Natural killer cell treated with Interleukin-12 subunit alpha and Interleukin-12 subunit beta and Interleukin-15 and Interleukin-18, amount 100 ng/mL, for 72 hours (primary cell): ENCODE results near the gene GDF7. TPM values are rescaled to one million over a fixed set of nuclear protein-coding genes. Genes with fewer than 3 reads are reported as not detected.

ENCODE experiments used
- ATAC-seq, 2 donors: fragments of 150-1000 bp; cut with Tn5 transposase in 1 of 2; sonication (Bioruptor Pico), chemical (Tn5 transposase) in 1 of 2; 2 replicates each; pipeline ENCODE4 v1.10.0; 2021
- DNase-seq: peaks from one replicate; pipeline ENCODE4 v3.0.0; 2022; ENCODE audit warnings: low spot score
- H3K27ac Mint-ChIP-seq, 2 donors: 1 replicate in 1 of 2; 2 replicates in 1 of 2; pipeline ENCODE4 v1.8.0; 2022; ENCODE audit warnings: mixed read lengths in 2 of 2, mild to moderate bottlenecking in 1 of 2, moderate library complexity in 1 of 2
- H3K27me3 Mint-ChIP-seq, 2 donors: 1 replicate in 1 of 2; 2 replicates in 1 of 2; pipeline ENCODE4 v1.8.0; 2022; ENCODE audit warnings: mixed read lengths in 2 of 2
- H3K36me3 Mint-ChIP-seq: one replicate; pipeline ENCODE4 v1.8.0; 2022; ENCODE audit warnings: mixed read lengths
- H3K4me1 Mint-ChIP-seq, 2 donors: 1 replicate in 1 of 2; 2 replicates in 1 of 2; pipeline ENCODE4 v1.8.0; 2022; ENCODE audit warnings: low read depth in 2 of 2, mixed read lengths in 2 of 2, mild to moderate bottlenecking in 1 of 2
- H3K4me3 Mint-ChIP-seq: one replicate; pipeline ENCODE4 v1.8.0; 2022; ENCODE audit warnings: mixed read lengths
- H3K9me3 Mint-ChIP-seq: 2 replicates; pipeline ENCODE4 v1.8.0; 2022; ENCODE audit warnings: mixed read lengths
- total RNA-seq, 2 donors: library from RNA; stranded (reverse); gene quantifications; one replicate each; pipeline ENCODE4 v1.2.3, GENCODE V29; 2022

Gene GDF7
- total RNA-seq, 2 donors from 2014 or later = 0.02 TPM; not detected in 1

DNA sequence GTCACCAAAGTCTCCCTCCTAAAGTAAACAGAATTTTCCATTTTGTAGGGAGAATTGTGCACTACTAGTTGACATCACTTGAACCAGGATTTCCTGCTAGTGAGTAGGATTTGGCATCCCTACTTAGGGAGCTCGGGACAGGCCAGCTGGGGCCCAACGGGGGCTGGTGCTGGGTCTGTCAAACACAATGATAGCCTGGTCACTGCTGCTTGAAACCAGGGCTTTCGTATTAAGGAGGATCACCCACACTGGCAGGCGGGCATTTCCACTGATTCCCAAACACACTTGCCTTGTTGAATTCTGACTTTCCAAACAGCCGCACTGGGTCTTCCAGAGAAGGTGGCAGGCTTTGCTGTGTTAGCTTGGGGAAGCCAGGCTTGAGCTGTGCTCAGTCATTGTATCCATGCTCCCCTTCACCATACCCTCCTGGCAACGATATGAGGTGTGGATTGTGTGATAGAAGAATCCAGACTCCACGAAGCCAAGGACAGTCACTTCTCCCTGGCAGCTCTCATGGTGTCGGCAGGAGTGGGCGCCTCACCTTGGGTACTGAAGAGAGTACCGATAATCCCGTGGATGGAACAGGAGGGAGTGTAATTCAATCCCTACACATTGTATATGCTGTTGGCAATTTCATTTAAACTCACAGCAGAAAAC lies 7.5 kb downstream of the GDF7 start:
- H3K27me3 Mint-ChIP-seq = peaks cover 5 to 22% of the 10 kb centered on the region in 2 donors
- H3K4me1 Mint-ChIP-seq = no peaks in the 10 kb centered on the region
- DNase-seq = no peak
- no peak overlapping the region for H3K4me3 Mint-ChIP-seq
- no peak overlapping the region for H3K27ac Mint-ChIP-seq
- no peaks in the 10 kb centered on the region for H3K36me3 Mint-ChIP-seq
- ATAC-seq = no peak
- no peaks in the 10 kb centered on the region for H3K9me3 Mint-ChIP-seq

DNA sequence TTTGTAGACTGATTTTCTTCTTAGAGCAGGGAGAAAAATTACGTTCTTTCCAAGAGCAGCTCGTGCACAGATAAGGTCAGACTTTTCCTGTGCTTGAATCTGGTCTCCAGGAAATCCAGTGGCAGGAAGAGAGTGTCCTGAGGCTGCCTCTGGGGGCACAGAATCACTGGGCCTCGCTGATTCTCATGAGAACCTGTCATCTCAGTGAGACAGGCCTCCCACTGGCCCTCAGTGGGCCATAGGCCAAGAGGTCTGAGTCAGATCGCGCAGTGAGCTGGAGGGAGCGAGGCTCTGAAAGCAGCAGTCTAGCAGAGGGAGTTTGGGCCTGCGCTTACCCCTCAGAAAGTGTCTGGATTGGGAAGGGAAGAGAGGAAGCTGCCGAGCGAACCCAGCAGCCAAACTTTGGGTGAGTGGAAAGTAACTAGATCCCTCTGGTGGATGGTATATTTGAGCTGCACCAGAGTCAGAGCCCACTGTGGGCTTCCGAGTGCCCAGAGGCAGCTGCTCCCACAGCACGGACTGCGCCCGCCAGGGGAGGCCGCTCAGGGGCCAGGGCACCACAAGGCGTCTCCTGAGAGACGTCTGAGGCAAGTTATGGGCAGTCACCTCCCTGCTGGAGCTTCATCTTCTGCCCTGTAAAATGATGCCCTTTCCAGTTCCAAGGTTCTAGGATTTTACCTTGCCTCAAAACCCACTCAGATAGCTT lies 8.2 kb downstream of the GDF7 start:
- Mint-ChIP-seq H3K4me3 (no peak overlapping the region), H3K9me3 (no peaks in the 10 kb centered on the region), H3K27ac (no peak overlapping the region), H3K27me3 (peaks cover 5 to 22% of the 10 kb centered on the region in 2 donors), H3K36me3 (no peaks in the 10 kb centered on the region), H3K4me1 (no peaks in the 10 kb centered on the region)
- DNase-seq = no peak
- ATAC-seq = no peak

DNA sequence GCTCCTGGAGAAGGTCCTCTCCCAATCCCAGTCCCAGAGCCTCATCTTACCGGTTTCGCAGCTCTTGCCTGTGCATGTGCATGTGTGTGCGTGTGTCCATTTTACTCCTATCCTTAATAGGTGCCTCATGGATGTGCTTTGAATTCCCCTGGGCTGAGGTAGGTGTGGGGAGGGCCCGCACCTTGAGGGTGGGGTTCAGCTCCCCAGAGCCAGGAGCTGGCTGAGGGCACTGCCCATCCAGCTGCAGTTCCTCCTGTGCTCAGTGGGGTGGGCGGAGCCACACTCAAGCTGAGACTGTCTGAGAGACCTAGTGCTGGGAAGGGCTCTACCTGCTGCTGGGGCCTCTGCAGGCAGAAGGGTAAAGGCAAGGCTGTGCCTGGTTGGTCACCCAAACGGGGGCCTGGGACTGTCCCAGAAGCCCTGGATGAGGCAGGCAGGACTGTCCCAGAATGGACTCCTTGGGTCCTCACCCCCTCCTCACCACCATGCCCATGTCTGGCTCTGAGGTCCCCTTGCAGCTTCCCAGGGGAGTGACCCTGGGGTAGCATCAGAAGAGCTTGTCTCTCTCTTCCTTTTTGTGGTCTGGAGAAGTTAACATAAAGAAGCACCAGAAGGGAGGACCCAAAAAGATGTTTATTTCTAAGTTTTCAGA lies 8.9 kb downstream of the GDF7 start:
- DNase-seq (no peak), ATAC-seq (peak; percentile 29 to 45)
- Mint-ChIP-seq H3K27me3 (peaks cover 5 to 22% of the 10 kb centered on the region in 2 donors), H3K36me3 (no peaks in the 10 kb centered on the region), H3K27ac (no peak overlapping the region), H3K4me1 (no peaks in the 10 kb centered on the region), H3K9me3 (no peaks in the 10 kb centered on the region), H3K4me3 (no peak overlapping the region)

DNA sequence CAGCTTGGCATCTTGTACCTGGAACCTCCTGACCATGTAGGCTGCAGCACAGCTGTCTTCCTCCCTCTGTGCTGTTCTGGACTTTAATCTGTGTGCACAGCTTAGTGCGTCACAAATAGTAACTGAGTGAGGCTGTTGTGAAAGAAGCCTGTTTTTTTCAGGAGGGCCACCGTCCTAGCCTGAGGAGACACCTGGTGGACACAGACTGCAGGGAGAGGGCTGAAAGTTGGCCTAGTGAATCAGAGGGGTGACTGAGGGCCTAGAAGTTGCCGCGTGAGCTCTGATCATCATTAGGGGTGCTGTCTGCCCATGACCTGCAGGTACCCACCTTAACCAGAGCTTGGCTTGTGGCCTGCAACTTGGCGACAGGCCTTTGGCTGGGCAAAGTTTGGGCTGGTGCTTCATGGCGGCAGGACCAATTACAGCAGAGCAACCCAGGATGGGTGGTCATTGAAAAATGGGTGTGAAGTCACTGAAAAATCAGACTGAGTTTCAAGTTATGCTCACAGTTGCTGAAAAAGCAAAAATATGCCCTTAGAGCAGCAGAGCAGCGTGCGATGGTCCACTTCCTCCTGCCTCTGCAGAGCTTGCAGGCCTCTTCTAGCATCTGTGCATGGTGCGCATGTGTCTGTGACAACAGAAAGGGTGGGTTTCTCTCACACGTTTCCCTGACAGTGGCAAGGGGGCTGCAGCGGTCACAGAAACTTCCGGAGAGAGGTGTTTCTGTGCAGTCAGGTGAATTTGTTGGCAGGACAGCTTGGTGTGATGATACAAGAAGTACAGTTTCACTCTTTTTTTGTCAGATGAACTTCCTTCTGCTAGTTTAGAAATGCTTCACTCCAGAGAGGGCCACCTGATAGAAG lies 9.6 kb downstream of the GDF7 start:
- Mint-ChIP-seq H3K4me3 (no peak overlapping the region), H3K27me3 (peaks cover 5 to 22% of the 10 kb centered on the region in 2 donors), H3K27ac (no peak overlapping the region), H3K36me3 (no peaks in the 10 kb centered on the region), H3K9me3 (no peaks in the 10 kb centered on the region), H3K4me1 (no peaks in the 10 kb centered on the region)
- DNase-seq (no peak), ATAC-seq (no peak)

DNA sequence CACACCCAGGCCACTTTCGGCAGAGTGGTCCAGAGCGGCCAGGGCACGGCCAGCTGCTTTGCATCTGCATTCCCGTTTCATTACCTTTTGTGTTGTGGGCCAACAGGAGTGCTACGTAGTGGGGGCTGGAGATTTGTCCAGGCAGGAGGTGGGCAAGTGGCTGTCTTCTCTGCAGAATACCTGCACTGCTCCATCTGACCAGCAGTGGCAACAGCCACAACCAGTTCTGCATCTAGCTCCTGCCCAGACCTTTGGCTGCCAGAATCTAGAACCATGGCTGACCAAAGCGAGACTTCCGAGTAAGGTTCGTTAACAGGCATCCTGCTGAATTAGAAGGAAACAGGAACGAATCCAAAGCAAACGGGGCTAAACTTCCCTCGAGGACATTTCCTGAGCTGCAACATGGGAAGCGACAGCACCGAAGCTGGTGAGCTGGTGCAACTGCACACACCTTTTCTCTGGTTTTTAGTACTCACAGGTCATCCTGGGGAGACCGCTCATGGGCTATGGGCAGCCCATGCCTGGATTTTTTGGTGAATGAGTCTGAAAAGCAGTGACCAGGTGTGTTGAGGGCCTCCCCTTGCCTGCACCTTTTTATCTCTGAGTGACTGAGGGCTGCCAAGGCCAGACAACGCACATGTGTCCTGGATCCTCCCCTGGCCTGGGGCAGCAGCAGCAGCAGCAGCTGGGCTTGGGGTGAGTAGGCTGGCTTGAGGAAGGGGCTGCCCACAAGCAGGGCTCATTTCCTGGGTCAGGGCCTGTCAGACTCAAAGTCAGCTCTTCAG lies 10.5 kb downstream of the GDF7 start:
- Mint-ChIP-seq H3K27me3 (peaks cover 0 to 14% of the 10 kb centered on the region in 2 donors), H3K36me3 (no peaks in the 10 kb centered on the region), H3K27ac (no peak overlapping the region), H3K9me3 (no peaks in the 10 kb centered on the region), H3K4me3 (no peak overlapping the region), H3K4me1 (peaks cover 0 to 4% of the 10 kb centered on the region in 2 donors)
- no peak for ATAC-seq
- no peak for DNase-seq

DNA sequence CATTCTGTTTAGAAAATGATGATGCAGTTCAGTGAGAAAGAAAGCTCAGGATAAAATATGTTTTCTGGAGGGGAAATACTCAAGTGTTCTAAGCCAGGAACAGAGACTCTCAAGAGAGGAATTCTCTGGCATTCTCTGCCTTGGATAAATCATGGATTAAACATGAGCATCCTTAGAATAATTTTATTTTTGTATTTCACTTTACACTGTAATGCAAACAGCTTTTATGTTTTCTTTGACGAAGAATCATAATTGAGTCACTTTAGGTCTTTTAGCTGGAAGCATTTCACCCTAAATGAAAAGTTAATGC lies 11.1 kb downstream of the GDF7 start:
- no peak overlapping the region for H3K4me3 Mint-ChIP-seq
- no peaks in the 10 kb centered on the region for H3K9me3 Mint-ChIP-seq
- H3K27me3 Mint-ChIP-seq = peaks cover 0 to 9% of the 10 kb centered on the region in 2 donors
- ATAC-seq = no peak
- peaks cover 0 to 5% of the 10 kb centered on the region in 2 donors for H3K4me1 Mint-ChIP-seq
- H3K27ac Mint-ChIP-seq = no peak overlapping the region
- no peaks in the 10 kb centered on the region for H3K36me3 Mint-ChIP-seq
- DNase-seq = no peak

DNA sequence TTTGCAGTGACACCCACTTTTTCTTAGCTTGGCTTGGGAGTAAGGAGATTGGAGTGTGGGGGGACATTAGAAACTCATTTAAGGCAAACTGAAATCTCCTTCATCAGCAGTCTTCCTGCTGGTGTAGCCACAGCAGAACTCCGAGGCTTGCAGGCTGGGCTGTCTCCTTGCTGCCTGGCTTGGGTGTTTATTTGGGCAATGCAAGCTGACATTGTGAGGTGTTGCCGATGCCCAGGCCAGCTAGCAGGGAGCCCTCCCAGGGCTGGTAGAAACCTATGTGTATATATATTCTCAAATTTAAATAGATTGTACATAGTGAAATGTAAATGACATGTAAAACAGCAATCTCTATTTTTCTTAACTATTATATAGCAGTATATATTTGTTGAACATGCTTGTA lies 11.8 kb downstream of the GDF7 start:
- no peak for ATAC-seq
- Mint-ChIP-seq H3K9me3 (no peaks in the 10 kb centered on the region), H3K27me3 (peaks cover 0 to 1% of the 10 kb centered on the region in 2 donors), H3K4me1 (peaks cover 0 to 5% of the 10 kb centered on the region in 2 donors), H3K4me3 (no peak overlapping the region), H3K27ac (no peak overlapping the region), H3K36me3 (no peaks in the 10 kb centered on the region)
- DNase-seq = no peak

DNA sequence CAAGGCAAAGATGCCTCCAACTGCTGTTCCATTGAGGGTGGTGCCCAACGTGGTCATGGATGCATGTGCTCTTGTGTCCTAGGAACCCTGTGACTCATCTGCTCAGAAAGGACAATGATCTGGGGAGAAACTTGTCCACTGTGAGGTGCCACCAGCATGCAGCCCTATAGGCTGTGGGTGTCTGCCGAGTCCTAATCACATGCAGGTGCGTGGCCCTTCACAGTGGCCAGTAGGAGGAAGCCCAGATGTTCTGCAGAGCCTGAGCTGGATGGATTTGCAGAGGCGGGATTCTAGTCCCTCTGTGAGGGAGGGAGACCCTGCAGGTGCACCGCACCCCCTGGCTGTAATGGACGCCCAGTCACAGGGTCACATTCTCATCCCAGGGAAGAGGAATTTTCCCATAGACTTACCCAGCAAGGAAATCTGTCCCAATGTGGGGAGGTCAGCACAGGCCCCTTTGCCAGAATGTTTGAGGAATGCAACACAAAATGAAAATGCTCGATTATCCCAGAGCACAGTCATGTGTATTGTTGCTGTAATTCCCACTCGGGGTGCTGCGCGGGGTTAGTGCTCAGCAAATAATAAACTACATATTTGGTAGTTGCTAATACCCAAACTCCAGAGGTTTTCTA lies 13.9 kb downstream of the GDF7 start:
- Mint-ChIP-seq H3K27me3 (no peaks in the 10 kb centered on the region), H3K9me3 (no peaks in the 10 kb centered on the region), H3K27ac (no peak overlapping the region), H3K4me3 (no peak overlapping the region), H3K36me3 (no peaks in the 10 kb centered on the region), H3K4me1 (peaks cover 0 to 5% of the 10 kb centered on the region in 2 donors)
- DNase-seq (no peak), ATAC-seq (no peak)

DNA sequence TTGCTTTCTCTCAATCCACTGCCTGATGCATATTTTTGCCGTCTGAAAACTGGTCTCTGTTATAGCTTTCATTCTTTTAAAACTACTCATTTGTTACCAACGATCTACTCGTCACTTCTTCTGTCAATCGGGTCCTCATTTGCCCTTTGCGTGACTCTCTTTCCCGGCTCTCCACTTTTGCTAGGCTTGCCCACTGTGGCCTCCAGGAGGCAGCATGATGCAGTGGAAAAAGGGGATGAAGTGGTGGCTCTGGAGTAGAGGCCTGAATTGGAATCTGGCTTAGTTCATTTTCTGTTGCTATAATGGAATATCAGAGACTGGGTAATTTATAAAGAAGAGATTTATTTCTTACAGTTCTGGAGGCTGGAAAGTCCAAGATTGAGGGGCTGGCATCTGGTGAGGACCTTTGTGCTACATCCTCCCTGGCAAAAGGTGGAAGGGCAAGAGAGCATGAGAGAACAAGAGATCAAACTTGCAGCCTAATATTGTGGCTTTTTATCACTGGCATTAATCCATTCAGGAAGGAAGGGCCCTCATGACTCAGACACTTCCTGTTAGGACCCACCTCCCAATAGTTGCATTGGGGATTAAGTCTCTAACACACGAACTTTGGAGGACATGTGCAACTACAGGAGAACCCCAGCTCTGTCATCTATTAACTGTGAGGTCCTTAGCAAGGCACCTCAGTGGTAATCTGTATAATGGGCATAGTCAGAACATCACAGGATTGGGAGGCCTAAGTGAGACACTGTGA lies 15.4 kb downstream of the GDF7 start:
- Mint-ChIP-seq H3K4me3 (no peak overlapping the region), H3K4me1 (peaks cover 0 to 5% of the 10 kb centered on the region in 2 donors), H3K36me3 (peaks cover 6% of the 10 kb centered on the region), H3K27me3 (no peaks in the 10 kb centered on the region), H3K9me3 (no peaks in the 10 kb centered on the region), H3K27ac (no peak overlapping the region)
- ATAC-seq (no peak), DNase-seq (no peak)

DNA sequence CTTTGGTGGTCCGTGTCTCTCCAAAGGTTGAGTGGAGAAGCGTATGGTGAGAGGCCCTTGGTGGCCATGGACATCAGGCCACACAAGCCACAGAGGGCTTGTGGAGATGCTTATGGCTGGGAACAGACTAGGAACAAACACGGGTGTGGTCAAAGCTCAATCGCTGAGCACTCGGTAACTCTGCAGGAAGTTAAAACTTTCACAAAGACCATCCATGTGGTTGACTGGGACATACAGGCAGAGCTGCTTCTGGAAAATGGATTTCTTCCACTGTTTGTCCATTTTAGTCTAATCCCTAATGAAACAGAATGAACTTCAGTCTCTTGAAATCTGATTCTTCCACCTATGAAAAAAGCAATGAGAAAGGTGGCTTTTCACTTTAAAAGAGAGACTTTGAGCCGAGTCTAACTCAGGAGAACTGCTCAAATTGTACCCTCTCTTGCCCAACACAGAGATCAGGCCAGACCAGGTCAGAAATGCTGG lies 17.7 kb downstream of the GDF7 start:
- Mint-ChIP-seq H3K4me1 (peaks cover 0 to 11% of the 10 kb centered on the region in 2 donors), H3K27ac (peak overlapping the region in 1 of 2 donors; percentile 35), H3K4me3 (no peak overlapping the region), H3K36me3 (peaks cover 11% of the 10 kb centered on the region), H3K27me3 (no peaks in the 10 kb centered on the region), H3K9me3 (no peaks in the 10 kb centered on the region)
- DNase-seq = no peak
- ATAC-seq = no peak

DNA sequence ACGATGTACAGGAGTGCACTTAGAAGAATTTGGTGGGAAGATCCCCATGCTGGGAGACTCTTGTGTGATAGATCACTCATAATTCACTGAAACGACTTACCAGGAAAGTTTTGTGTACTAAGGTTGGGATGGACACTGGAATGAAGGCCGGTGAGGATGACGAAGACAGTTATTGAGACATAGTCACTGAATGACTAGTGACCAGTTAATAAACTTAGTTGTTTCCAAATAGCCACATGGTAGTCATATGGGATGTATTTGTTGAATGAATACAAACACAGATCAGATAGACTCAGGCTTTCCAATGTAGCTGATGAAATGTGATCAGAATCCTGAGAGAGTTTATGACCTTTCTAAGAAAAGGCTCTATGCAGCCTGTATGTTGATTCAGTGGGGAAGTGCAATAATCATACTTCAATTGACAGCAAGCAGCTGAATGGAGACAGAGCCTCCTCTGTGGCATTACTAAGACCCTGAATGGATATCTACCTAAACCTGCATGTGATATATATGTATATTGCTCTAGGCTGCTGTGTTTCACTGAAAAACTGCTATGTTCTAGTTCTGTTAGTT lies 20.4 kb downstream of the GDF7 start:
- no peak for ATAC-seq
- H3K9me3 Mint-ChIP-seq = no peaks in the 10 kb centered on the region
- H3K4me1 Mint-ChIP-seq = peaks cover 0 to 8% of the 10 kb centered on the region in 2 donors
- peaks cover 11% of the 10 kb centered on the region for H3K36me3 Mint-ChIP-seq
- H3K4me3 Mint-ChIP-seq = no peak overlapping the region
- no peak for DNase-seq
- no peaks in the 10 kb centered on the region for H3K27me3 Mint-ChIP-seq
- no peak overlapping the region for H3K27ac Mint-ChIP-seq
